Measurements from ENCODE around the gene PDE11A. TPM values are rescaled to one million over a fixed set of nuclear protein-coding genes. Genes with fewer than 3 reads are reported as not detected.

PDE11A gene
- total RNA-seq, 1 experiment from 2014 or later = 0.13 TPM

DNA sequence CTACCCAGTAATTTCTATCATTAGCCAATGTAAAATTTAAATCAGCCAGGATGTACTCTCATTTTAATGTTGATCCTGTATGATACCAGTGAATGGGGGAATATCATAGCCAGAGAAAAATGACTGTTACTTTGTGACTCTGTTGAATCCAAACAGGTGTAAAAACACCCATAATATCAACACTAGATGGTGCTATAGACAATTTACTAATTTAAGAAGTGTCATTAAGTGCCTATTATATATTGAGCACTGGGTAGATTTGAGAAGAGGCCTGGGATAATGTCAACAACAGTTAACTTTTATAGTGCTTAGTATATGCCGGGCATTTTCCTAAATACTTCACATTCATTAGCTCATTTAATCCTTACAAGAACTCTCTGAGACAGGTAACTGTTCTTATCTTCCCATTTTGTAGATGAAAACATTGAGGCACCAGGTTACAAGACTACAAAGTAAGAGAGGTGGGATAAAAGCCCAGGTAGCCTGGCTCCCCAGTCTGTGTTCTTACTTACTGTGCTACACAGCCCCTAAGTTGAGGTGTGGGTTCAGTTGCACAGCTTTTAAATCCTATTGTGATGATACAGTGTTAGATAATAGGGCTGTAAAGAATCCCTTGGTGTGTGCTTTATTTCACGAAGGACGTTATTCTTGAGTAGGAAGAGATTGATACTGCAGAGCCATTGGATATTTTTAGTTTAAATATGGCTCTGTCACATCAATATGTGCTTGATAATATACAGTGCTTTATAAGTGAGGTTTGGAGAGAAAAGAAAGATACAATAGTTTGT is 354.6 kb downstream of the PDE11A start:
- H3K4ac ChIP-seq (ENCODE audit: low read depth, low read length) = no peak overlapping the region
- TF ChIP-seq, protein P1, sequence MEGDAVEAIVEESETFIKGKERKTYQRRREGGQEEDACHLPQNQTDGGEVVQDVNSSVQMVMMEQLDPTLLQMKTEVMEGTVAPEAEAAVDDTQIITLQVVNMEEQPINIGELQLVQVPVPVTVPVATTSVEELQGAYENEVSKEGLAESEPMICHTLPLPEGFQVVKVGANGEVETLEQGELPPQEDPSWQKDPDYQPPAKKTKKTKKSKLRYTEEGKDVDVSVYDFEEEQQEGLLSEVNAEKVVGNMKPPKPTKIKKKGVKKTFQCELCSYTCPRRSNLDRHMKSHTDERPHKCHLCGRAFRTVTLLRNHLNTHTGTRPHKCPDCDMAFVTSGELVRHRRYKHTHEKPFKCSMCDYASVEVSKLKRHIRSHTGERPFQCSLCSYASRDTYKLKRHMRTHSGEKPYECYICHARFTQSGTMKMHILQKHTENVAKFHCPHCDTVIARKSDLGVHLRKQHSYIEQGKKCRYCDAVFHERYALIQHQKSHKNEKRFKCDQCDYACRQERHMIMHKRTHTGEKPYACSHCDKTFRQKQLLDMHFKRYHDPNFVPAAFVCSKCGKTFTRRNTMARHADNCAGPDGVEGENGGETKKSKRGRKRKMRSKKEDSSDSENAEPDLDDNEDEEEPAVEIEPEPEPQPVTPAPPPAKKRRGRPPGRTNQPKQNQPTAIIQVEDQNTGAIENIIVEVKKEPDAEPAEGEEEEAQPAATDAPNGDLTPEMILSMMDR (conservative IDR thresholded peaks at IDR 0.05) = peak; percentile 50
- H2AK5ac ChIP-seq (ENCODE audit: insufficient read length, low read length) = no peak overlapping the region
- no peak overlapping the region for H3K18ac ChIP-seq (ENCODE audit: insufficient read length, low read depth, low read length)
- H2AFZ ChIP-seq (ENCODE audit: low read length) = no peak overlapping the region
- H3K27me3 ChIP-seq (ENCODE audit: insufficient read depth, low read length) = no peaks in the 10 kb centered on the region; the same call in 1 of the 2 replicates
- no peak overlapping the region for H3K27ac ChIP-seq (ENCODE audit: insufficient read length, low read depth, low read length)
- no CpG with 5 or more reads among the region's 3 CpGs for WGBS (ENCODE audit: extremely low coverage, insufficient read length, low lambda C conversion rate)
- no peak overlapping the region for H3T11ph ChIP-seq (ENCODE audit: low read length)
- no peak overlapping the region for H2BK120ac ChIP-seq (ENCODE audit: low read depth, low read length, poor library complexity, severe bottlenecking)
- H3K14ac ChIP-seq (ENCODE audit: insufficient read depth, low read length) = no peak overlapping the region
- no peaks in the 10 kb centered on the region for H3K9me3 Mint-ChIP-seq
- H3K4me1 ChIP-seq (ENCODE audit: insufficient read depth, low read length) = no peaks in the 10 kb centered on the region
- no peak overlapping the region for H3K4me2 ChIP-seq (ENCODE audit: insufficient read depth, insufficient read length, low read length)
- no peaks in the 10 kb centered on the region for H4K20me1 ChIP-seq (ENCODE audit: control insufficient read depth, insufficient read depth, insufficient read length)
- no peak overlapping the region for H3K56ac ChIP-seq (ENCODE audit: insufficient read length, low read depth, low read length)
- H3K4me3 Mint-ChIP-seq = no peak overlapping the region
- H4K8ac ChIP-seq (replicated peaks; ENCODE audit: insufficient read length, low read depth, low read length) = no peak overlapping the region
- H2BK20ac ChIP-seq (ENCODE audit: low read depth, low read length, poor library complexity, severe bottlenecking) = no peak overlapping the region
- H3K27me3 Mint-ChIP-seq (ENCODE audit: low read depth) = peaks cover 40% of the 10 kb centered on the region
- H4K91ac ChIP-seq (ENCODE audit: insufficient read length, low read depth, low read length) = no peak overlapping the region
- no peaks in the 10 kb centered on the region for H3K79me2 ChIP-seq (ENCODE audit: insufficient read depth, low read length)
- H3K27ac Mint-ChIP-seq = no peak overlapping the region
- no peak for DNase-seq
- H4K5ac ChIP-seq (ENCODE audit: insufficient read length, low read depth, low read length) = no peak overlapping the region
- no peak overlapping the region for H2BK5ac ChIP-seq (ENCODE audit: insufficient read length, low read length)
- no peaks in the 10 kb centered on the region for H3K9me3 ChIP-seq (ENCODE audit: control insufficient read depth, low read depth, low read length)
- no peaks in the 10 kb centered on the region for H3K23me2 ChIP-seq (ENCODE audit: insufficient read length, low read depth, low read length, poor library complexity, severe bottlenecking)
- no peak overlapping the region for H2BK15ac ChIP-seq (ENCODE audit: low read depth, low read length)
- no peak overlapping the region for H2BK12ac ChIP-seq (ENCODE audit: insufficient read length, low read depth, low read length)
- H3K4me1 Mint-ChIP-seq = peaks cover 3 to 4% of the 10 kb centered on the region in 2 experiments; a peak in 2 of 4 replicates
- no peak overlapping the region for H3K23ac ChIP-seq (ENCODE audit: insufficient read length, low read depth, low read length)
- H3K36me3 Mint-ChIP-seq (ENCODE audit: insufficient read depth in 1 of 3, low read depth in 3 of 3) = no peaks in the 10 kb centered on the region
- no peak overlapping the region for H3K9ac ChIP-seq (ENCODE audit: extremely low read depth, insufficient read length, low read length)
- no peaks in the 10 kb centered on the region for H3K79me1 ChIP-seq (ENCODE audit: insufficient read depth, low read depth, low read length, poor library complexity, severe bottlenecking)
